HTERT RPE-1 (cell line): Measurements from ENCODE around the gene TNNI2.

Experiments
- in situ Hi-C: fragments of 300-500 bp; cut with MboI; formaldehyde crosslinking; loops from 4 replicates; pipeline ENCODE4 v1.14.3; 2020; ENCODE audit warnings: low sequenced_read_pairs

The TNNI2 gene

DNA sequence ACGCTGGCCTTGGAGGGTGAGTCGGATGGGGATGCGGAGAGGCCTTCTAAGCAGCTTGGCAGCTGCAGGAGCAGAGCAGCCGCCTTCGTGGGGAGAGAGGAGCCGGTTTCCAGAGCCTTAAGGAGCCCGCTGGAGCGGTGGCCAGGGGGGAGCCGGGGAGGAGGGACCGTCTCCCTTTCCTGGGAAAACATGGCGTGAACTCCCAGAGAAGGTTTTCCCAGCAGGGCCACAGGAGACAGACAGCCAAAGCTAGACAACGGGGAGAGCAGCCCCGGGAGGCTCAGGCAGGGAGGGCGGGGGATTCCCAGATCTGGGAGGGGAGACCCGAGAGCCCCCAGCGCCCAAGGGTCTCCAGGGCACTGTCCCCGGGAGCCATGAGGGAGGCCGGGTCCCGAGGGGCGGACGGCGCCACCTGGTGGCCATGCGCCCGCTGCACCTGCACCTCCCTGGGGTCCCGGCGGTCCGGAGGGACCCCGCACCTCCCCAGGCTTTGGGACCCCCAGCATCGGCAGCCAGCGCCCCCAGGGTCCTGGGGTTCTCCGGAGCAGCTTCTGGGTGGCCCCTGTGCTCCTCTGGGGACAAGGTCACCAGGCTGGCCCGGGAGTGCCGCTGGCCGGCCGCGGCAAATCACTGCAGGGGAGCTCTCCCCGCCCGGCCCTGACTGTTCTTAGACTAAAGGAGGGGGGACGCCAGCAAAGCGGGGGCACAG lies 6.4 kb upstream of the TNNI2 start:
- in situ Hi-C loops: no loop called here

DNA sequence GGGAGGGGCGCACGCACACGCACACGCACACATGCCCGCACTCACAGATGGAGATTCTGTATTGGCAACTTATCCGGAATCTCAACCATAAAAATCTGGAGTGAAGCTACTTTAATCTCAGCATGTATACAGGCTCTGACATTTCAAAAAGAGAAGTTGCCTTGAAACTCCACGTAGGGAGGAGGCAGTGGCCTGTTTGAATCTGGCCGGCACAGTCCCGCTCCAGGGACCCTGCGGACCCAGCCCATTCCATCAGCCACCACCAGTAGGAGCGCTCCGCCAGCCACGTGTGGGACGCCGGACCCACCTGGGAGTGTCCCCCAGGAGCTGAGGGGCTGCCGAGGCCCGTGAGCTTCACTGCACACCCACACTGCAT lies 5.9 kb upstream of the TNNI2 start:
- in situ Hi-C loops: no loop called here

DNA sequence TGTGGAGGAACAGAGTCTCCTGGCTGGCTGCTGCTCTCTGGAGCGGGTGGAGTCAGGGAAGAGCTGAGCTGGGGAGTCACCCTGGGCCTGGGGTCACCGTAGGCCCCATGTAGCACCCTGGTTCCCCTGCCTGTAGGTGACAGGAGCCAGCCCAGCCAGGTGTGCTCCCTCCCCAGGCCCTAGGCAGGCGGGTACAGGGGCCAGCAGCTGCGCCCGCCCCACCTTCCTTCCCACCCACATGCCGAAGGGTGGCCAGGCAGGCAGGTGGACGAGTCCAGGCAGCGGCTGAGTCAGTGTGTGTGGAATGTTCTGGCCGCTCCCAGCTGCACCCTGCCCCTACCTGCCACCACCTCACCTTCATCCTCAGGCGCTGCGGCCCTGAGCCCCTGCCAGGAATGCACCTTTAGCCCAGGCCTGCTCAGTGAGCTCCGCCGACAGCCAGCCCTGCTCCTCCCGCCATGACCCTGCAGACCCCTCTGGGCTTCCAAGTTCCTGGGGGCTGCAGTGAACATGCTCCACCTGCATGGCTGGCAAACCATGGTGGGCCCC lies 4.6 kb upstream of the TNNI2 start:
- in situ Hi-C loops: no loop called here

DNA sequence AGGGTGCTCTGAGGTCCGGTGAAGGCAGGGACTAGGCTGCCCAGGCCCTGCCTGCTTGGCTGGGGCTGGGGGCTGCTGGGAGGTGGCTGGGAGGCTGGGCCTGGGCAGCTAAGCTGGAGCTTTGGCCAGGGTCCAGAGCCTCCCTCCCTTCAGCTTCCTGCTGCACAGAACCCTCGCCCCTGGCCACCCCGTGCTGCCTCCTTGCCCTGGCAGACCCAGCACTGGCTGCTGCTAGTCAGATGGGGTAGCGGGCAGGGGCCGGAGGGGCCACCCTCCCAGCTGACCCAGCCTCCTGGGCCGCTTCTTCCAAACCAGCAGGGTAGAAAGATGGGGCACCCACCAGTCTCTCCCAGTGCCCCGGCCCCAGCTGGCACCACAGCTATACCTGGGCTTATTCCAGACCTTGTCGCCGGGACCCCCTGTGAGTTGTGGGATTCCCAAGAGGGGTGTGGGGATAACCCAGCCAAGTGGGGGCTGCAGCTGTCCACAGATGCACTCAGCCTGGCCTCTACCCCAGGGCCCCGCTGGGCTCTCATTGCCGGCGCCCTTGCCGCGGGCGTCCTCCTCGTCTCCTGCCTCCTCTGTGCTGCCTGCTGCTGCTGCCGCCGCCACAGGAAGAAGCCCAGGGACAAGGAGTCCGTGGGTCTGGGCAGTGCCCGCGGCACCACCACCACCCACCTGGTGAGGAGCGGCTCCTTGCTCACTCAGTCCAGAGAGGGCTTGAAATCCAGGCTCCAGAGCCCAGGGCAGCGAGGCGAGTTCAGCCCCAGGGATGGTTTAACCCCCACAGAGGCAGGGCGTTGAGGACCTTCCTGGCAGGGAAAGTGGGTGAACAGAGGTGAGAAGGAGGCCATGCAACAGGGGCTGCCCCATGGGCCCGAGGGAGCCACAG lies 3.8 kb upstream of the TNNI2 start, which contains the start of gene SYT8:
TSS of gene SYT8 (plus strand) at position 212 of the 892 bp plus-strand sequence. CDS start at position 328, 116 bp downstream.
- in situ Hi-C loops: no loop called here

DNA sequence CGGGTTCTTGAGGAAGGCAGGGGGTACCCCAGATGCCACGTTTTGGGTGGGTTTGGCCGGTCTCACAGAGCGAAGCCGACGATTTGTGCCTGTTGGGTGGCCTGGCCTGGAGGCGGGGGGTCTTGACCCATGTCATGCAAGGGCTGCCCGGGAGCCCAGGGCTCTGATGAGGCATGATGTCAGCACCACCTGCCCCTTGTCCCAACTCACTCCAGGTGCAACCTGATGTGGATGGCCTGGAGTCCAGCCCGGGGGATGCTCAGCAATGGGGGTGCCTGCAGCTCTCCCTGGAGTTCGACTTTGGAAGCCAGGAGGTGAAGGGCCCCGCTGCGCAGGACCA lies 3.1 kb upstream of the TNNI2 start:
- in situ Hi-C loops: no loop called here

- in situ Hi-C loops: no loop called here
Observed at GRCh38 chr11:1836011-1836945, 2.5 kb upstream of the TNNI2 start.

- in situ Hi-C loops: no loop called here
Observed at GRCh38 chr11:1837171-1838076, 1.4 kb upstream of the TNNI2 start.

DNA sequence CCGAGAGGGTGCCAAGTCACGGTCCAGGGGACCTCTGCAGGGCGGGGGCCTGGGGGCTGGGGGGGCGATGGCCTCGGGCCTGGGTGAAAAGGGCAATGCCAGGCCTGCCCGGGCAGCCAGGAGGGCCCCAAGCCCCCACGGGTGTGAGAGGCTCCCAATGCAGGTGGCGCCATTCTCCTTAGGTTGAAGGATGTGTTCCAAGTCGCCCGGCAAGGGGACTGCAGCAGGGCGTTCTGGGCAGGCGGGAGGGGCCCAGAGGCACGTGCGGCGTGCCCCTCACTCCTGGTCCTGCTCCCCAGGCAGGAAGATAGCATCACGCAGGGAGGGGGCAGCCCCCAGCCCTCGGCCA lies 730 bp upstream of the TNNI2 start:
- in situ Hi-C loops: no loop called here

DNA sequence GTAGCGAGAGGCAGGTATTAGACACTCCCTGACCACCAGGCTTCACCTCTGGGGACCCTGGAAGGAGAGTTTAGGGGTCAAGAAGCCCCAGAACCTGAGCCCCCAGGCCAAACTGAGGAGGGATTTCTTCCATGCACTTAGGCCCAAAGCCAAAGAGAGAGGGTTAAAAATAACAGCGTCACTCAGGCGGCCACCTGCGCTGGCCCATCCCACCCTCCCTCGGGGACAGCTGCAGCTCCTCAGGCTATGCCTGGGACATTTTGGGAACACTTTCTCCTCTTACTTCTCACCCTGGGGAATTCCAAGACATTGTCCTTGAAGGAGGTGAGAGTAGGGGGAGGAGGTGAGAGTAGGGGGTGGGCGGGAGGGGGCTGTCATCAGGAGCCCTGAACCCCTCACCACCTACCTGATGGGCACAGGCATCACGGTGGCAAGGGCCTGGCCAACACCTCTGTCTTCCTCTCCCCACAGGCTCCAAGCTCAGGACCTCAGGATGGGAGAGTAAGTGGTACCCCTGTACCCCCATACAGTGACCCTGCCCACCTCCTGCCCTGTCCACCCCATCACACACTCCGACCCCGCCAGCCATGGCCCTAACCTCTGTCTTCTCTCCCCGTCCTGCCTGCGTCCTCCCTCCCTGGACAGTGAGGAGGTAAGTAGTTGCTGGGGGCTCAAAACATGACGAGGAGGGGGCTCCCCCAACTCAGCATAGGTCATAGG lies 583 bp downstream of the TNNI2 start:
- in situ Hi-C loops: no loop called here

- in situ Hi-C loops: no loop called here
Observed at GRCh38 chr11:1839924-1840779, 1.4 kb downstream of the TNNI2 start.

DNA sequence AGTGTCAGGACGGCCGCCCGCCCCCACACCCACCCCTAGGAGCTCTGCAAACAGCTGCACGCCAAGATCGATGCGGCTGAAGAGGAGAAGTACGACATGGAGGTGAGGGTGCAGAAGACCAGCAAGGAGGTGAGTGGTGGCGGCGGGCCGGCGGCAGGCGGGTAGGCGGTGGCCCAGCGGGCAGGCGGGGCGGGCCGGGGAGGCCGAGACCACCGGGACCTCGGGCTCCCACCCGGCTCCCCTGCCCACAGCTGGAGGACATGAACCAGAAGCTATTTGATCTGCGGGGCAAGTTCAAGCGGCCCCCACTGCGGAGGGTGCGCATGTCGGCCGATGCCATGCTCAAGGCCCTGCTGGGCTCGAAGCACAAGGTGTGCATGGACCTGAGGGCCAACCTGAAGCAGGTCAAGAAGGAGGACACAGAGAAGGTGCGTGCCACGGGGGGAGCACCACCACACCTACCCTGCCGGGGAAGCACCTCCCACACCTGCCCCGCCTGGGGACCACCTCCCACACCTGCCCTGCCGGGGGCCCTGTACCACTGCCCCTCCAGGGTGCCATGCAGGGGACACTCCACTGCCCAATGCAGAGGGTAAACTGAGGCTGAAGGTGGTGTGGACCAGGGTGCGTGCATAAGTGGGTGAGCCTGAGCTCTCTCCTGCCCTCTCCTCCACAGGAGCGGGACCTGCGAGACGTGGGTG lies 2.1 kb downstream of the TNNI2 start:
- in situ Hi-C loops: no loop called here

DNA sequence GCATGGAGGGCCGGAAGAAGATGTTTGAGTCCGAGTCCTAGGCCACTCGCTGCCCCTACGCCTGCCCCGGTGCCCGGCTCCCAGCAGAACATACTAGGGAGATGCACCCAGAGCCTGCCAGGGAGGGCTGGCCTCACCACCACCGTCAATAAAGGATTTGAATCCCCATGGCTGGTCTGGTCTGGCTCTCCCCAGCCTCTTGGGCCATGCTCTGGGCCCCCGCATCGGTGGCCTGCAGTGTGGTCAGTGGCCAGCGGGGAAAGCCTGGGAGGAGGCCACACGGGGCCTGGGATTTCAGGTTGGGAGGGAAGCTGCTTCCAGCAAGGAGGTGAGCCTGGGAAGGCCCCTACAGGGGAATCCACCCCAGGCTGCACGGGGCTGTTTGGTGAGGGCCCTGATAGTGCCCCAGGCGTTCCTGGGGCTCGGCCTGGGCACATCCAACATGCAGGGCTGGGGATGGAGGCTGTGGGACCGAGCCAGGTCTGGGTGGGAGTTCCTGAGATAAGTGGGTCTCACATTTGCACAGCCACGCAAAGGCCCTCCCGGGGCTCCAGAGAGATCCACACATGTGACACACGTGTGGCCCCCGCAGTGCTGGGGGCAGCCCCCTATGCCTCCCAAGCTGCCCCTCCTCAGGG lies 2.8 kb downstream of the TNNI2 start:
- in situ Hi-C loops: no loop called here

DNA sequence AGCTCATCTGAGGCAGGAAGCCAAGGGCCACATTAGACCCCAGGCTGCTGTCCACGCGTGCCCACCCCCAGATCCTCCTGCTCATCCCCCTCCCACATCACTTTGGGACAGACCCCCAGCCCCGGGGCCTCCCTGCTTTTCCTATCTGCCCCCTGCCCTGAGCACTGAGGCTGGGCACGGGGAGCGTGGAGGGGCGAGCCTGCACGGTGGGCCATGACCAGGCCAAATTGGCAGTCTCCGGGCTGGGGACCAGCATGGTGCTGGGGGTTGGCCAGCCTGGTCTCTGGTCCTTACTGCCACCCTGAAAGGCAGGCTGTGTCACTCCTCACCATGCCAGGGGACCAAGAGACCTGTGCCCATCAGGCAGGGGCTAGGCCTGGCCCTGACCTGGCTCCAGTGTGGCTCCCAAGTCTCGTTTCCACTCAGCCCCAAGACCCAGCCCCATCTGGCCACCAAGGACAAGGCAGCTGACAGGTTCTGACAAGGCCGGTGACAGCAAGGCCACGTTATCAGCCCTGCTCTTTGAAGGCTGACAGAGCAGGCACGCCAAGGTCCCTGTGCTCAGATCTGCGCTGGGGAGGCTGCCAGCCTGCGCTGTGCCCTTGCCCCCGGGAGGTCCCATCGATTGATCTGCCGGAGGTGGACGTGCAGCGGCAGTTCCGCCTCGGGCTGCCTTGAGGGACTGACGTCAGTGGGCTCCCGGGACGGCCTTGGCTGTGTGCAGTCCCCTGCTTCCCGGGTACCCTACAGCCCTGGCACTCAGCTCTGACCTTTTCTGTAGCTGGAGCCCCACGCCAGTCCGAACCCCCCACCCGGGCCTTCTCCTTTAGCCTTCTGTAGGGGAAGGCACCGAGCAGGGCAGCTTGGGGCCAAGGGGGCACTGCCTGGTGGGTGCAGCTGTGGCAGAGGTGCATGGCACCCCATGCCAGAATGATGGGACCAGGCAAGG lies 3.6 kb downstream of the TNNI2 start:
- in situ Hi-C loops: no loop called here

DNA sequence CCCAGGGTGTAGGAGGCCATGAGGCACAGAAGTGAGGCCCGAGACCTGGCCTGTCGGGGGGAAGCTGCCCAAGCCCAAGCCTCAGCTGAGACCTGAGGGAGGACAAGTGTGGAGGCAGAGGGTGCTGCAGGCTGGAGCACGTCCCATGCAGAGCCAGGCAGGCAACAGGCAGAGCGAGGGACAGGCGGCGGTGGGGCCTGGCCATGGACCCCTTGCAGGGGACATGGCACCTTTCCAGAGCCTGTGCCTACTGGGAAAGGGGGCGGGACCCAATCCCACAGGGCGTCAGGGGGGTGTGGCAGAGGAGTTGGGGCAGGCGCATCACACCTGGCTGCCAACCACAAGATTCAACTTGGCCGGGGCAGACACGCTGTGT lies 4.3 kb downstream of the TNNI2 start:
- in situ Hi-C loops: no loop called here

DNA sequence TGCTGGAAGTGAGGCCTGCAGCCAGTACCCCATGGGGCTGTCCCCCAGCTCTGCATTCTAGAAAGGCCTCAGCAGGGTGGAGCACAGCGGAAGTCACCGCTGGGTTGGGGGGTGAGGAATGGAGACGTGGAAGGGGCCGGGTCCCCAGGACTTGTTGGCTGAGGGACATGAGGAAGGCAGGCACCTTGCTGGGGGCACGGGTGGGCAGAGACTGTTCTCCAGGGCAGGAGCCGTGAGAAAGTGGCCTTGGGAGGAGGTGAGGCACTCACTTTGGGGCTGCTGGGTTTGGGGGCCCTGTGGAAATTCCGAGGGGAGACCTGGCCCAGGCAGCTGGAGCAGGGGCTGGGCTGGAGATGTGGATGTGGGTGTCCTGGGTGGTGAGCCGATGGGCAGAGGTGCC lies 5.0 kb downstream of the TNNI2 start:
- in situ Hi-C loops: no loop called here
